Mesenchymal stem cell (in vitro differentiated cells and primary cell): ENCODE data around the gene PTPRH.

ENCODE experiments used
- DNase-seq: peaks from one replicate; pipeline ENCODE4 v3.0.0-alpha.2; 2013
- H2AFZ ChIP-seq: one replicate; pipeline ENCODE4 v1.6.1; 2013; ENCODE audit warnings: low read depth, mild to moderate bottlenecking, control low read depth, inconsistent platforms, low read length, moderate library complexity
- H2AK5ac ChIP-seq: 2 replicates; pipeline ENCODE4 v1.6.1; 2013; ENCODE audit warnings: low read length, moderate library complexity, mild to moderate bottlenecking, inconsistent platforms; ENCODE audit not compliant: severe bottlenecking
- H2BK120ac ChIP-seq: one replicate; pipeline ENCODE4 v1.6.1; 2013; ENCODE audit warnings: low read depth, mild to moderate bottlenecking, inconsistent platforms, low read length, moderate library complexity
- H2BK12ac ChIP-seq, 2 experiments: one replicate each; pipeline ENCODE4 v1.6.1; 2013; ENCODE audit warnings: inconsistent platforms in 2 of 2, low read length in 2 of 2, mild to moderate bottlenecking in 2 of 2, moderate library complexity in 2 of 2, control low read depth in 1 of 2
- H2BK15ac ChIP-seq: one replicate; pipeline ENCODE4 v1.6.1; 2013; ENCODE audit warnings: mild to moderate bottlenecking, low read depth, inconsistent platforms; ENCODE audit not compliant: poor library complexity, severe bottlenecking
- H2BK5ac ChIP-seq: 2 replicates; pipeline ENCODE4 v1.6.1; 2013; ENCODE audit warnings: low read depth, mild to moderate bottlenecking, low read length, control low read depth, inconsistent platforms; ENCODE audit not compliant: poor library complexity, severe bottlenecking
- H3K14ac ChIP-seq, 2 experiments: one replicate each; pipeline ENCODE4 v1.6.1; 2013; ENCODE audit warnings: inconsistent platforms in 2 of 2, low read length in 2 of 2, control low read depth in 1 of 2, mild to moderate bottlenecking in 1 of 2, moderate library complexity in 1 of 2
- H3K18ac ChIP-seq, 2 experiments: one replicate each; pipeline ENCODE4 v1.6.1; 2013; ENCODE audit warnings: inconsistent platforms in 2 of 2, low read length in 2 of 2, control low read depth in 1 of 2, low read depth in 1 of 2, mild to moderate bottlenecking in 1 of 2
- H3K23ac ChIP-seq, 2 experiments: one replicate each; pipeline ENCODE4 v1.6.1; 2013; ENCODE audit warnings: inconsistent platforms in 2 of 2, low read length in 2 of 2, mild to moderate bottlenecking in 2 of 2, moderate library complexity in 2 of 2, control low read depth in 1 of 2
- H3K27ac ChIP-seq: 2 replicates; pipeline ENCODE4 v1.5.1; 2013; ENCODE audit warnings: mild to moderate bottlenecking, moderate library complexity, low read length, control low read depth, inconsistent platforms; ENCODE audit not compliant: poor library complexity, severe bottlenecking
- H3K27me3 ChIP-seq, 2 experiments: 2 replicates each; pipeline versions ENCODE4 v1.6.1 to v1.7.0; 2013; ENCODE audit warnings: low read length in 2 of 2, mild to moderate bottlenecking in 2 of 2, moderate library complexity in 2 of 2, control low read depth in 1 of 2, inconsistent platforms in 1 of 2; ENCODE audit not compliant: control insufficient read depth in 1 of 2, insufficient read depth in 1 of 2
- H3K36me3 ChIP-seq, 2 experiments: 2 replicates each; pipeline versions ENCODE4 v1.6.1 to v1.7.0; 2013; ENCODE audit warnings: low read length in 2 of 2, control low read depth in 1 of 2, inconsistent platforms in 1 of 2, low read depth in 1 of 2, mild to moderate bottlenecking in 1 of 2; ENCODE audit not compliant: insufficient read depth in 2 of 2, control insufficient read depth in 1 of 2
- H3K4ac ChIP-seq, 2 experiments: one replicate each; pipeline ENCODE4 v1.6.1; 2013; ENCODE audit warnings: inconsistent platforms in 2 of 2, low read length in 2 of 2, mild to moderate bottlenecking in 2 of 2, moderate library complexity in 2 of 2, control low read depth in 1 of 2, low read depth in 1 of 2
- H3K4me1 ChIP-seq: 2 replicates; pipeline ENCODE4 v1.6.1; 2013; ENCODE audit warnings: low read depth, low read length, control low read depth; ENCODE audit not compliant: control insufficient read depth, insufficient read depth
- H3K4me2 ChIP-seq: 2 replicates; pipeline ENCODE4 v1.6.1; 2013; ENCODE audit warnings: low read length, mild to moderate bottlenecking, inconsistent platforms; ENCODE audit not compliant: poor library complexity, severe bottlenecking
- H3K4me3 ChIP-seq, 2 experiments: 2 replicates each; pipeline versions ENCODE4 v1.5.1 to v1.7.0; 2013; ENCODE audit warnings: low read length in 2 of 2, mild to moderate bottlenecking in 2 of 2, control low read depth in 1 of 2, low read depth in 1 of 2; ENCODE audit not compliant: insufficient read depth in 1 of 2
- H3K79me1 ChIP-seq: replicated peaks from 2 replicates; pipeline ENCODE4 v1.6.1; 2013; ENCODE audit warnings: mild to moderate bottlenecking, control low read depth, low read length, inconsistent platforms; ENCODE audit not compliant: poor library complexity, severe bottlenecking
- H3K9ac ChIP-seq: 2 replicates; pipeline ENCODE4 v1.7.0; 2013; ENCODE audit warnings: mild to moderate bottlenecking, low read length, moderate library complexity
- H3K9me3 ChIP-seq: 2 replicates; pipeline ENCODE4 v1.7.0; 2013; ENCODE audit warnings: mild to moderate bottlenecking, low read length; ENCODE audit not compliant: control insufficient read depth
- H4K8ac ChIP-seq: one replicate; pipeline ENCODE4 v1.6.1; 2013; ENCODE audit warnings: inconsistent platforms, mild to moderate bottlenecking, low read length, moderate library complexity
- H4K91ac ChIP-seq: one replicate; pipeline ENCODE4 v1.6.1; 2013; ENCODE audit warnings: mild to moderate bottlenecking, low read length, inconsistent platforms
- WGBS: methylation state at CpG from one replicate; pipeline ENCODE4 v1.1.7; 2013; ENCODE audit warnings: mixed read lengths; 5-methylcytosine and 5-hydroxymethylcytosine counted together

PTPRH gene

GRCh38 chr19:55229789-55230182 is 20.5 kb upstream of the PTPRH start:
- no peak overlapping the region for H4K91ac ChIP-seq
- no peak overlapping the region for H2BK120ac ChIP-seq
- no peaks in the 10 kb centered on the region for H3K9me3 ChIP-seq
- H3K36me3 ChIP-seq, result peaks cover 80% of the 10 kb centered on the region in 2 experiments
- no peak for DNase-seq
- H2BK12ac ChIP-seq, result no peak overlapping the region
- H2AFZ ChIP-seq, result no peak overlapping the region
- H3K4me1 ChIP-seq, result peaks cover 17% of the 10 kb centered on the region
- H3K18ac ChIP-seq, result no peak overlapping the region
- no peak overlapping the region for H3K27ac ChIP-seq
- H4K8ac ChIP-seq, result no peak overlapping the region
- no peak overlapping the region for H3K4me2 ChIP-seq
- no peaks in the 10 kb centered on the region for H3K27me3 ChIP-seq
- H2BK15ac ChIP-seq, result no peak overlapping the region
- no peak overlapping the region for H3K4me3 ChIP-seq
- no peak overlapping the region for H3K23ac ChIP-seq
- WGBS, result 95% methylated on average over 14 of the region's 17 CpGs
- no peak overlapping the region for H3K4ac ChIP-seq
- no peak overlapping the region for H3K9ac ChIP-seq
- no peak overlapping the region for H2BK5ac ChIP-seq
- no peak overlapping the region for H2AK5ac ChIP-seq
- no peak overlapping the region for H3K14ac ChIP-seq
- peaks cover 35% of the 10 kb centered on the region for H3K79me1 ChIP-seq

DNA sequence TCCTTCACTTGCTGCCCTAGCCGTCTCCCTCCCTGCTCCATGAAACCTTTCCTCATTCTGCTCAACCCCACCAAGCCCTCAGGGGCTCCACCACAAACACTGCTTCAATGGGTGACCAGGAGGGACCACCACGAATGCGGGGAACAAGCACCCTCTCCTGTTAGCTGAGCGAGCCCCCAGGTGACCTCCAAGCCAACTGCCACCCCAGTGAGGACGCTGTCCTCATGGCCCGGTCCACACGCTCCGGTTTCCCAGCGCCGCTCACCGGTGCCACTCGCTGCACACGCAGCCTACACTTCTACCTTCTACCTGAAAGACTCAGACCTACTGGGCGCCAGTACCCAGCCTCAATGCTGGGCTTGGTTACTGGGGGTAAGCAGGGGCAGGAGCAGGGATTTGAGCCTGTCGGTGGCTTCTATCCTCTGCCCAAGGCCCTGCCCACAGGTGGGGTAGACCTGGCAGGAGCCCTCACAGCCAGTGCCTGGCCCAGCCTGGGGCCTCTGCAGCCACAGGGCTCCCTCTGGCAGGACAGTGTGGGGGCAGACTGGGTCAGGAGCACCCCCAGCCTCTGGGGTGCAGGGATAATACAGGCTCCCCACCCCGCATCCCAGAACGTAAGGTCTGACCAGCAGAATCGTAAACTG is 20.0 kb upstream of the PTPRH start:
- Histone ChIP-seq H3K79me1 (peaks cover 31% of the 10 kb centered on the region), H3K23ac (no peak overlapping the region), H3K36me3 (peaks cover 75 to 76% of the 10 kb centered on the region in 2 experiments), H2BK120ac (no peak overlapping the region), H3K4me3 (no peak overlapping the region), H3K9me3 (no peaks in the 10 kb centered on the region), H3K18ac (no peak overlapping the region), H3K9ac (no peak overlapping the region), H2AK5ac (no peak overlapping the region), H4K8ac (no peak overlapping the region), H3K14ac (no peak overlapping the region), H3K4ac (no peak overlapping the region), H3K27ac (no peak overlapping the region), H2BK15ac (no peak overlapping the region), H3K27me3 (no peaks in the 10 kb centered on the region), H2BK12ac (no peak overlapping the region), H3K4me2 (no peak overlapping the region), H3K4me1 (peaks cover 17% of the 10 kb centered on the region), H4K91ac (no peak overlapping the region), H2AFZ (no peak overlapping the region), H2BK5ac (no peak overlapping the region)
- 92% methylated on average over 11 of the region's 18 CpGs for WGBS
- no peak for DNase-seq

- Histone ChIP-seq H3K9ac (no peak within 1 kb of the TSS), H3K4me3 (no peak within 1 kb of the TSS), H2BK5ac (no peak within 1 kb of the TSS), H3K9me3 (no peaks in the 10 kb centered on the region), H2AK5ac (no peak within 1 kb of the TSS), H3K23ac (no peak within 1 kb of the TSS), H3K27me3 (no peaks in the 10 kb centered on the region), H2BK15ac (no peak within 1 kb of the TSS), H2BK120ac (no peak within 1 kb of the TSS), H2BK12ac (no peak within 1 kb of the TSS), H3K18ac (no peak within 1 kb of the TSS), H3K27ac (no peak within 1 kb of the TSS), H3K4ac (no peak within 1 kb of the TSS), H2AFZ (no peak within 1 kb of the TSS), H4K91ac (no peak within 1 kb of the TSS), H3K79me1 (peaks cover 31% of the 10 kb centered on the region), H4K8ac (no peak within 1 kb of the TSS), H3K36me3 (peaks cover 71 to 83% of the 10 kb centered on the region in 2 experiments), H3K4me1 (peaks cover 17% of the 10 kb centered on the region), H3K14ac (no peak within 1 kb of the TSS), H3K4me2 (no peak within 1 kb of the TSS)
- no peak for DNase-seq
- WGBS, result 98% methylated on average over 12 of the region's 12 CpGs
Measured at GRCh38 chr19:55228403-55229031, 19.2 kb upstream of the PTPRH start, which contains the start of gene TMEM86B. TSS of gene TMEM86B (minus strand) at chr19:55228763. CDS start at chr19:55228741, 22 bp downstream.

GRCh38 chr19:55228015-55228391 is 18.7 kb upstream of the PTPRH start:
- Histone ChIP-seq H2BK12ac (no peak overlapping the region), H3K14ac (no peak overlapping the region), H3K23ac (no peak overlapping the region), H3K18ac (no peak overlapping the region), H3K9ac (no peak overlapping the region), H3K9me3 (no peaks in the 10 kb centered on the region), H3K4me2 (no peak overlapping the region), H3K4me1 (peaks cover 17% of the 10 kb centered on the region), H3K27ac (no peak overlapping the region), H4K91ac (no peak overlapping the region), H3K36me3 (peaks cover 67 to 87% of the 10 kb centered on the region in 2 experiments), H3K27me3 (no peaks in the 10 kb centered on the region), H3K4me3 (no peak overlapping the region), H3K4ac (no peak overlapping the region), H2BK120ac (no peak overlapping the region), H2AK5ac (no peak overlapping the region), H2BK5ac (no peak overlapping the region), H4K8ac (no peak overlapping the region), H2AFZ (no peak overlapping the region), H2BK15ac (no peak overlapping the region), H3K79me1 (peaks cover 31% of the 10 kb centered on the region)
- peak; percentile 21 for DNase-seq
- WGBS, result 70% methylated on average over 17 of the region's 17 CpGs
